ENCODE data around the gene DUSP9.

DNA sequence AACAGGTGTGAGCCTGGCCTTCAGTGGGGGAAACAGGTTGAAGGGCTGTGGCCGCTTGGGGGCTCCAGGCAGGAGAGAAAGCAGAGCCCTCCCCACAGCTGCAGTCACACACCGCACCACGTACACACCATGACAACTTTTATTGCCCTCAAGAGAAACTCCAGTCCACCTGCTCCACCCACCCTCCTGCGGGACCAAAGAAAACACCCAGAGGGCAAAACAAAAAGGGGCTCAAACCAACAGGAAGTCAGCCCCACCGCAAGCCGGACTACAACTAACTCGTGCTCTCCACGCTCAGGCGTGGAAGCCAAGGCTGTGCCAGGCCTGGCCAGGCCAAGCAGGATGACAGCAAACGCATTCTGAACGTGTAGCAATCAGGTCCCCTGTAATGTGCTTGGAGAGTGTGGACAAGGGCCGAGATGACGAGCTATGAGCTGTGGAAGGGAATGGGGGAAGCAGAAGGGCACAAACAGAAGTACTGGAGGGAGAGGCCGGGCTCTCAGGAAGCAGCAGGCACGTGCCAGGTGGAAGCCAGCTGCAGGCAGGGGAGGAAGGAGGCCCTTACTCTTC, 53.5 kb downstream of the DUSP9 start:
- TF ChIP-seq, protein P1, sequence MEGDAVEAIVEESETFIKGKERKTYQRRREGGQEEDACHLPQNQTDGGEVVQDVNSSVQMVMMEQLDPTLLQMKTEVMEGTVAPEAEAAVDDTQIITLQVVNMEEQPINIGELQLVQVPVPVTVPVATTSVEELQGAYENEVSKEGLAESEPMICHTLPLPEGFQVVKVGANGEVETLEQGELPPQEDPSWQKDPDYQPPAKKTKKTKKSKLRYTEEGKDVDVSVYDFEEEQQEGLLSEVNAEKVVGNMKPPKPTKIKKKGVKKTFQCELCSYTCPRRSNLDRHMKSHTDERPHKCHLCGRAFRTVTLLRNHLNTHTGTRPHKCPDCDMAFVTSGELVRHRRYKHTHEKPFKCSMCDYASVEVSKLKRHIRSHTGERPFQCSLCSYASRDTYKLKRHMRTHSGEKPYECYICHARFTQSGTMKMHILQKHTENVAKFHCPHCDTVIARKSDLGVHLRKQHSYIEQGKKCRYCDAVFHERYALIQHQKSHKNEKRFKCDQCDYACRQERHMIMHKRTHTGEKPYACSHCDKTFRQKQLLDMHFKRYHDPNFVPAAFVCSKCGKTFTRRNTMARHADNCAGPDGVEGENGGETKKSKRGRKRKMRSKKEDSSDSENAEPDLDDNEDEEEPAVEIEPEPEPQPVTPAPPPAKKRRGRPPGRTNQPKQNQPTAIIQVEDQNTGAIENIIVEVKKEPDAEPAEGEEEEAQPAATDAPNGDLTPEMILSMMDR (IDR thresholded peaks at IDR 0.05 in 2 of 3, conservative IDR thresholded peaks at IDR 0.05 in 1 of 3; ENCODE audit: control insufficient read depth in 2 of 3, extremely low read depth in 1 of 3, insufficient read depth in 1 of 3, low read depth in 3 of 3, low read length in 3 of 3), result no peak
- no peak for TF ChIP-seq EP300 (IDR thresholded peaks at IDR 0.05; ENCODE audit: borderline replicate concordance in 1 of 2, control insufficient read depth in 1 of 2, low read depth in 2 of 2, low read length in 2 of 2)

Data from GM12878 (cell line).